SIG-M5 treated with dmso at 0.1 percent for 504 hours (cell line): ENCODE results near the gene CCDC178.
"Not testable (repeated sequence)": the region's sequence is repeated elsewhere in the genome, so short reads cannot be mapped to it uniquely, and the experiment has no call there.

Experiments
- DNase-seq: peaks from one replicate; lab custom pipeline; 2025; ENCODE audit not compliant: unreplicated experiment; lab: John Stamatoyannopoulos, UW

Gene CCDC178

DNA sequence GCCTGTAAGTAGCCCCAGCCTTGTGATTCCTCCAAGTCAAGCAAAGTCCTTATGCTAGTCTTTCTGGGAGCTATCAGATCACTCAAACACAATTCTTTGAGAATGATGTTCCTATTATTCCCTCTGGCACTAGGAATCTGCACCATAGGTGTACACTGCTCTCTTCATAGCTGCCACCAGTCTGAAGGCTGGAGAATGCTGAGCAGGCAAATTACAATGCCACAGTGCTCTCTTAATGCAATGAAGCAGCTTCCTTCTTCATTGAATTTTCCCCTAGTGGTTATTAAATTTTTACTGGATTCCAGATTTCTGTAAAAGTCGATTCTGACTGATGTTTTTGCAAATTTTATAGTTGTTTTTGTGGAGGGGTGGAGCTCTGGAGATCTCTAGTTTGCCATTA, 84.8 kb downstream of the CCDC178 start:
- no peak for DNase-seq

DNA sequence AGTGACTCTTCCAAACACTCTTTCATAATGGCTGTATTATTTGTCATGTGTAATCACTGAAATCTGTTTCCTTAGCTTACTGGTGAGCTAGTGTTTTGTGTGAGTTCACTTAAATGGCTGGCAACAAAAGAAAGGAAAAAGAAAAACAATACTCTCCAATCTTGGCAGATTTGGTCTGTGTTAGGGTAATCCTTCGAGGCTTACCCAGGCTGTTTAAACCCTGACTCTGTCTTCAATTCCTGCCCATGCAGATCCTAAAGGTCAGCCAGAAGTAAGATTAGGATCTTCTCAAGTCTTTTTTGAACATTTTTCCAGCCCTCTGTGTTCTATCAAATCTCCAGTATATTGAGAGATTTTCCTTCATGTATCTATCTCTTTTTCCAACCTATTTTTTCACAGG, 85.3 kb downstream of the CCDC178 start:
- DNase-seq: no peak

DNA sequence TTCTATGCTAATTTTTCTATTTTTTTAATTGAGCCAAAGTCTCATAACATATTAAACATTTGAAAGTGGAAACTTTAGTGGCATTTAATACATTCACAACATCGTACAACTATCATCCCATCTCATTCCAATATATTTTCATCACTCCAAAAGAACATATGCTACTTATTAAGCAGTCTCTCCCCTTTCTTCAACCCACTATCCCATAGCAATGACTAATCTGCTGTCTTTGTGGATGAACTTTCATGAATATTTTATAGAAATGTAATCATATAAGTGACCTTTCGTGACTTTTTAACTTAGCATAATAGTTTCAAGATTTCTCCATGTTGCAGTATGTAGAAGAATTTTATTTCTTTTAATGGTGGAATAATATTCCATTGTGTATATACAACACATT, 90.3 kb downstream of the CCDC178 start:
- no peak for DNase-seq

DNA sequence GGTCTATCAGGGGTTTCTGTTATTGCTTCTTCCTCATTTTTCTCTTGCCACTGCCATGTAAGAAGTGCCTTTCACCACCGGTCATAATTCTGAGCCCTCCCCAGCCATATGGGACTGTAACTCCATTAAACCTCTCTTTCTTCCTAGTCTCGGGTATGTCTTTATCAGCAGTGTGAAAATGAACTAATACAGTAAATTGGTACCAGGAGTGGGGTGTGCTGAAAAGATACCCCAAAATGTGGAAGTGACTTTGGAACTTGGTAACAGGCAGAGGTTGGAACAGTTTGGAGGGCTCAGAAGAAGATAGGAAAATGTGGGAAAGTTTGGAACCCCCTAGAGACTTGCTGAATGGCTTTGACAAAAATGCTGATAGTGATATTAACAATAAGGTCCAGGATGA, 100.8 kb downstream of the CCDC178 start:
- DNase-seq: not testable (repeated sequence)

DNA sequence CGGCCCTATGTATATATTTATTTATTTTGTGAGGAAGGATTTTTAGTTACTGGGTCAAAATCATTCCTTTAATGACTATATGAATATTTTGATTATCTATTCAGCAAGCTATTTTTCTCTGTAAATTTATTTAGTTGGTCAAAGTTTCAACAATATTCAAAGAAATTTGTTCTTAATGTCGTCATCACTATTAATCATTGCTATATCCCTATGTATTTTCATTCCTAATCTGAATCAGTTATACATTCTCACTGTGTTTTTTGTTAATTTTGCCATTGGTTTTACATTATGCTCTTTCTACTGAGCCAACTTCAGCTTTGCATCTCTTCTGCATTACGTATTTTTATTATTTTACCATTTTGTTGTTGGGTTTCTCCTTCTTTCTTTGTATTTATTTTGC, 105.7 kb downstream of the CCDC178 start:
- no peak for DNase-seq

DNA sequence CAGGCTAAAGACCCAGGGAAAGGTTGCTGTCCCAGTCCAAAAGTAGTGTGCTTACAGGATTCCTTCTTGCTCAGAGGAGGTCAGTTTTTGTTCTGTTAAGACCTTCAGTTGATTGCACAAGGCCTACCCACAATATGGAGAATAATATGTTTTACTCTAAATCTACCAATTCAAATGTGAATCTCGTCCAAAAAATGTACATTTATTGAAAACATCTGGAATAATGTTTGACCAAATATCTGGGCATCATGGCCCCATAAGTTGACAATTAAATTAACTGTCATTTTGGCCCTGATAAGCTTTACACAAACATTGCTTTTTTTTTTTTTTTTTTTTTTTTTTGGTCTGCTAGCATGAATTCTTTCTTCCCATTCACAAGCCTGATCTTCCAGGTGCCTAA, 109.8 kb downstream of the CCDC178 start:
- no peak for DNase-seq

DNA sequence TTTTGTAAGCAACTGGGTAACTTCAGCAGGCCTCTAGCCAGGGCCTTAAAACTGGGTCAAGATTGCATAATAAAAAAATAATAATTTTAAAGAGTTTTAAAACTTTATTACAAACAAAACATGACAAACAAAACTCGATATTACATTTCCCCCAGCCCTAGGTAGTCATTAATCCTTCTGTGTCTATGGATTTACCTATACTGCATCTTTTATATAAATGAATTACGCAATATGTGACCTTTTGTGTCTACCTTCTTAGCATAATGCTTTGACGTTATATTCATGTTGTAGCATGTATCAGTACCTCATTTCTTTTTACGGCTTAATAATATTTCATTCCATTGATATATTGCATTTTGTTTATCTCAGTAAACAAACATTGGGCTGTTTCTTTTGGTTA, 113.5 kb downstream of the CCDC178 start:
- DNase-seq: no peak

DNA sequence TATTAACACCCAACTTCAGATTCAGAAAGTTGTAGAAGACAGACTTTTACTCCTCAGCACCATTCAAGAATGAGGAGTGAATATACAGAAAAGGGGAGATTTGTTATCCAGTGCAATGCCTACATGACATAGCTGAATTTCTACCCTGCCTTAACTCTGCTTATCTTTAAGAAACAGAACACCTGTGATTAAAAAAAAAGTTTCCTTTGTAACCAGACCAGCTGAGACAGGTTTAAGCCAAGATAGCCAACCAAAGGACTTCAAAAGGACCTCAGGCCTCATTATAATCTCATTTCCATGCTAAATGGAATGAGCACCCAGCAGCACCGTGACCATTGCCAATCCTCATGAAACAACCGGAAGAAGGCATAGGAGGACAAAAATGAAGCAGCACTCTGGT, 122.9 kb downstream of the CCDC178 start:
- DNase-seq: no peak

DNA sequence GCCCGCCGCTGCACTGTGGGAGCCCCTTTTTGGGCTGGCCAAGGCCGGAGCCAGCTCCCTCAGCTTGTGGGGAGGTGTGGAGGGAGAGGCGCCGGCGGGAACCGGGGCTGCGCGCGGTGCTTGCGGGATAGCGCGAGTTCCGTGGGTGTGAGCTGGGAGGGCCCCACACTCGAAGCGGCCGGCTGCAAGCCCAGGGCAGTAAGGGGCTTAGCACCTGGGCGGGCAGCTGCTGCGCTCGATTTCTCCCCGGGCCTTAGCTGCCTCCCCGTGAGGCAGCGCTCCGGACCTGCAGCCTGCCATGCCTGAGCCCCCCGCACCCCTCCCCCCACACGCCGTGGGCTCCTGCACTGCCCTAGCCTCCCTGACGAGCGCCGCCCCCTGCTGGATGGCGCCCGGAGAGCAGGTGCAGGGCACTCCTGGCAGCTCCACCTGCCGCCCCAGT, 124.4 kb downstream of the CCDC178 start:
- DNase-seq: no peak

DNA sequence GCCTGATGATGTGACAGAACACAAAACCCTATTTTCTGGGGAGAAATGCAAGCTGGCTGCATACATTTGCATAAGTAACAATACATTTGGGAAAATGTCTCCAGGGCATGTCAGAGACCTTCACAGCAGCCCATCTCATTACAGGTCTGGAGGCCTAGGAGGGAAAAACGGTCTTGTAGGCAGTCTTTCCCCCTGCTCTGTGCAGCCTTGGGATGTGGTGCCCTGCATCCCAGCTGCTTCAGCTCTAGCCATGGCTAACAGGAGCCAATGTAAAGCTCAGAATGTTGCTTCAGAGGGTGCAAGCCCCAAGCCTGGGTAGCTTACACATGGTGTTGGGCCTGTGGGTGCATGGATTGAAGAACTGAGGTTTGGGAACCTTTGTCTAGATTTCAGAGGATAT, 133.0 kb downstream of the CCDC178 start:
- DNase-seq: no peak

DNA sequence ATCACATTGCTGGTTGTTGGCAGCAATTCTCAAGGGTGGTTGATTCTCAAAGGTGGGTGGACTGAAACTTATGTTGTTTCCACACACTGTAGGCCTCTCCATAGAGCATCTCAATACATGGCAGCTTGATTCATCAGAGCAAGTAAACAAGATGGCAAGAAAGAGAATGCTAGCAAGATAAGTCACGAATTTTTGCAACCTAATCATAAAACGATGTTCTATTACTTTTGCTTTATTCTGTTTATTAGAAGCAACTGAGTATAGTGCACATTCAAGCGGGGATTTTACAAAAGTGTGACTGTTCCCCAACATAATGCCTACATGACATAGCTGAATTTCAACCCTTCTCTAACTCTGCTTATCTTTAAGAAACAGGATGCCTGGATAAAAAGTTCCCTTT, 136.2 kb downstream of the CCDC178 start:
- DNase-seq: no peak

DNA sequence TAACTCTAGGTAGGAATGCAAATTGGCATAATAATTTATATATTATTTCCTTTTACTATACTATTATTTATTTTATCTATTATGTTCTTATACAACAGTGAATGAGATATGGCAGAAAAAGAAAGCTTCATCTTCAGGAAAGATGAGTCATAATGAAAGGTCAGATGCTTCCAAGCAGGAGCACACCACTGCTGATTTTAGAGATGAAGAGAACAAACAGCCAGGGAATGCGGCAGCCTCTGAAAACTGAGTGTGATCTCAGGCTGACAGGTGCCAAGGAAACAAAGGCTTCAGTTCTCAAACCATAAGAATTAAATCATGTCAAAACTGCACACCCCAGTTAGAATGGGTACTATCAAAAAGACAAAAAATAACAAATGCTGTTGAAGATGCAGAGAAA, 149.0 kb downstream of the CCDC178 start:
- no peak for DNase-seq

DNA sequence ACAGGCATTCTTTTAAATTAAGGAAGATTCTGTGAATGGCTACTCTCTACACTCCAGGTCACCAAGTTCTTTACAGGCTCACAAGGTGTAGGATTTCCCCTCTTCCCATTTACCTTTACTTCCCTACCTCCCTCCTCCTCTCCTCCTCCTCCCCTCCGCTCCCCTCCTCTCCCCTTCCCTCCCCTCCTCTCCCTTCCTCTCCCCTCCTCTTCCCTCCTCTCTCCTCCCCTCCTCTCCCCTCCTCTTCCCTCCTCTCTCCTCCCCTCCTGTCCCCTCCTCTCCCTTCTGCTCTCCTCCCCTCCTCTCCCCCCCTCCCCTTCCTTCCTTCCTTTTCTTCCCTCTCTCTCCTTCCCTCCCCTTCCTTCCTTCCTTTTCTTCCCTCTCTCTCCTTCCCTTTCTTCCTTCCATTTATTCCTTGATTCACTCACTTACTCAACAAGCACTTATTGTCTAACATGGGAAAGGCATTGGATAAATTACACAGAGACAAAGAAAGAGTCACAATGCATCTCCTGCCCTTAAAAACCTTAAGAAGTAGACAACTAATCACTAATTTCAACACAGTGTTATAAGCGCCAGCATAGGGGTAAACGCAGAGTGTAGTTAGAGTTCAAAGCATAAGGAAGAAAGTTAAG, 152.3 kb downstream of the CCDC178 start:
- DNase-seq: no peak

DNA sequence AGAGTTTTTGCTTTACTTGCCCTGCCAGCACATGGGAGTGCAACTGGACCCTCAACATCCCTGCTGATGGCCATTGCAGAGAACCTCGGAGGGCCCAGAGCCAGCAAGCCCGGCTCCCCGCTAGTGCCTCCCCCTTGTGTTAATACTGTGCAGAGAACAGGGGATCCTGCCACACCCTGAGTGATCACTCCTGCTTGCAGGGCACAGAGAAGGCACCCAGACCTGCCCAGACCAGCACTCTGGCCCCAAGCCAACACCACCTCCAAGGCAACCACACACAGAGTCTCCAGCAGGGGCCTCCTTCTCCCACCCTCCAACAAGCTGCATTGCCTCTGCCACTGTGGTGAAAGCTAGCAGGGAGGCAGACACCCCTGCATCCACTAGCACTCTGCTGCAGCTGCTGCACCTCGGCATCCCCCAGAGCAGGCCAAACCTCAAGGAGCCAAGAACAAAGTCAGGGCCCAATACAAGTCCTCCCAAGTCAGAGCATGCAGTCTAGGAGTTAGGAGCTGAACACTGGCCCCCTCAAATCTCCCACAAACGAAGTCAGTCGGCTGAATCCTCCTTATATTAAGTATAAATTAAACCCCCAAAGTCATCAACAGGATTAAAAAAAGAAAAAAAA, 157.7 kb downstream of the CCDC178 start:
- DNase-seq: no peak

DNA sequence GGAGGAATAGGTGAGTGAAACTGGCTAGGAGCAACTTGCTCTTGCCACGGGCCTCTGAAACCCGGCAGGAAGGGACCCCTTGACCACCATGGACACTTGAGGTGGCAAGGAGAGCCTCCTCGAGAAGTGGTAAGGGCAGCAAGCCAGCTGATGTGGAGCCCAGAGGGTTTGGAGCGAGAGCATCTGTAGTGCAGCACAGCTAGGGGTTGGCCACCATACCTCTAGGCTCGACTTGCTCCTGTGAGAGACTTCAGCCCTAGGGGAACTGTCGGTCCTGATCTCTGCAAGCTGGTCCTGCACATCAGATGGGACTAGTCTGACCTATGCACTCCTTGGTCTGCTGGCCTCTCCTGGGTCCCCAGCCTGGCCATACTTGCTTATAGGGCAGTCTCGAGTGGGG, 158.4 kb downstream of the CCDC178 start:
- no peak for DNase-seq

DNA sequence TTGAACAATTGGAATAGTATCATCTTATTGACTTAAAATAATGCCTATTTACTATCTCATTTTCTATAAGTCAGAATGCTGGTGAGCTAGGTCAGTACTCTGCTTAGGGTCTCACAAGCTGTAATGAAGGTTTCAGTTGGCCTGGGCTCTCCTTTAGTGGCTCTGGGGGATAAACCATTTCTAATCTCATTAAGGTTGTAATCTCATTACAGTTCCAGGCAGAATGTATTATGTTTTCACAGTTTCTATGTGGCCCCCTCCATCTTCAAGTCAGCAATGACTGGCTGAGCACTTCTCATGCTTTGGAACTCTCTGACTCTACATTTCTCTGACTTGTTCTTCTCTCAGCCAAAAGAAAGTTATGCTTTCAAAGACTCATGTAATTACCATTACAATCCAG, 163.1 kb downstream of the CCDC178 start:
- no peak for DNase-seq

DNA sequence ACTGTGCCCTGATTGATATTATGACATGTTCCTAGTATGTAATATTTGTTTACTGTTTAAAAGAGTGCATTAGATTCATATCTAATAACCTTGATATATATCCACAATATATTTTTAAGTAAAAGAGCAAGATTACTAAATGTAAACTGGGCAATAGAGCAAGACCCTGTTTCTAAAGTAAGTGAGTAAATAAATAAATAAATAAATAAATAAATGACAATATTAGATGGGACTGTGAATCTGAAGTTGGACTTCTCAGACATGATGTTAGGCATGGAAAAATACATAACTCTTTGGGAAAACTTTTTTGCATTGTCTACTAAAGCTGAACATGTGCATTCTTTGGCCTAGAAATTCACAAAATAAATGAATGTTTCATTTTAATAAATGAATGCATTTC, 164.7 kb downstream of the CCDC178 start:
- DNase-seq: no peak

DNA sequence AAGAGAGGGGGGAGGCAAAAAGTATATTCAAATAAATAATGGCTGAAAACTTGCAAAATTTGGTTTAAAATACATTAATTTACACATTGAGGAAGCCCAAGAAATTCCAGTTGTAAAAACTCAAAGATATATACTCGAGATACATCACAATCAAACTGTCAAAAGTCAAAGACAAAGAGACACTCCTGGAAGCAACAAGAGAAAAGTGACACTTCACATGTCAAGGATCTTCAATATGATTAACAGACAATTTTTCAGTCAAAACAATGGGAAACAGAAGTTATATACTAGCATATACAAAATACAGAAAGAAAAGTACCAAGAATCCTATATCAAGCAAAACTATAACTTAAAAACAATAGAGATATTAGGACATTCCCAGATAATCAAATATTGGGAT, 170.2 kb downstream of the CCDC178 start:
- no peak for DNase-seq

DNA sequence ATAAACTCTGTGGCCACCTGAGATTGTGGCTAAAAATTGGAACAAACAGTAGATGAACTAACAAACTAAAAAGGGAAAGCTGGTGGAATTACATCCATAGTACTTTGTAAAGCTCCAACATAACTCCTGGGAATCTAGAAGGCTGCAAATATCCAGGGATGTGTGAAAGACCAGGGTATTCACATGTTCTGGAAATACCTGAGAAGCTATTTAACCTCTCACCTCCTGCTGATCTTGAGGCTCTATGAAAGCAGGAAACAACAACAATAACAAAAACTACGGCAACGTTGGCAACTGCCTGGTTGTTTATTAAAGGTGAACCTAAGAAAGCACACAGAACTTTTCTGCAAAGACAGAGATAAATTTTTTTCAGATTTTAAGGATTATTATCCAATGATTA, 171.3 kb downstream of the CCDC178 start:
- DNase-seq: no peak

DNA sequence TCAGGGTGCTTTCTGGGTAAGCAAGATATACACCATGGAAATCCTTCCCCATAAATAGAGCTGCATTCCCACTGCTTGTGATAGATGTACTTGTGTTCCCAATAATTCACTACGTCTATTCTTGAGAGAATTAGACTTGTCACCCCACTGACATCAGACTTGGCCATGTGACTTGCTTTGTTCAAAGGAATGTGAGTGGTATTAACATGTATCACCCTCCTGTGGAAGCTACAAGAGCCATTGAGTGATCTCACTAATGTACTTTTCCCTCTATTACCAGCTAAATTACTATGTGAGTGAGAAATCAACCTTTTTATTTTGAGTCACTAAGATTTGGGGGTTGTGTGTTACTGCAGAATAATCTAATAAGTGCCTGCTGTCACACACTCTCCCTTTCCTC, 176.0 kb downstream of the CCDC178 start:
- DNase-seq: no peak

DNA sequence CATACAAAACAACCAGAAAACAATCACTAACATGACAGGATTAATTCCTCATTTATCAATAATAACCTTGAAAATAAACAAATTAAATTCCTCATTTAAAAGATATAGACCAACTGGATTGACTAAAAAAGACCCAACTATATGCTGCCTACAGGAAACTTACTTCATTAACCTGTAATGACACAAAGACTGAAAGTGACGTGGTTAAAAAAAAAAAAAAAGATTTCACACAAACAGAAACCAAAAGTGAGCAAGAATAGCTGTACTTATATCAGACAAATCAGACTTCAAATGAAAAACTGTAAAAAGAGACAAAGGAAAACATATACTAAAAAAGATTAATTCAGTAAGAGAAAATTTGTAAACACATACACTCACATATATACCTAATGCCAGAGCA, 201.2 kb downstream of the CCDC178 start:
- DNase-seq: no peak

DNA sequence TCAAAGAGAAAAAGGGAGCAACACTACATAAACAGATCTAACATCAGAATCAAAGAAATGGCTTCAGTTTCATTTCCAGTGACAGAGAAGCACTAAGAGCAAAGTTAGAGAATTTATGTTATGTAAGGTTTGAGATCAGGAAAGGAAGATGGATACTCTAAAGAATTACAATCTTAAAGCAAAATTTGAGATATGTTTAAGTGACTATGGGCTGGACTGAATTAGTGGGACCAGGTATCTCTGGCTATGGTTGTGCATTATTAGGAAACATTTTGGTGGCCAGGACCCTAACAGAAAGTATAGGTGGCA, 208.2 kb downstream of the CCDC178 start:
- DNase-seq: no peak
